ENCODE results near the gene DRAP1. TPM values are rescaled to one million over a fixed set of nuclear protein-coding genes. Genes with fewer than 3 reads are reported as not detected.

DRAP1 gene
- total and polyA plus RNA-seq, 9 of the 15 experiments (the other 6 are each of a cell fraction or from before 2014, with no cell fraction given): 9.6 to 200 (median 92.9) TPM

GRCh38 chr11:65899356-65900124 lies 19.7 kb upstream of the DRAP1 start (continued):
- TF ChIP-seq ZNF398 (CRISPR knock-in tag; IDR thresholded peaks at IDR 0.05) (no peak), ZNF324 (CRISPR knock-in tag; IDR thresholded peaks at IDR 0.05) (no peak), MIER1 (IDR thresholded peaks at IDR 0.05; ENCODE audit: low read depth) (0 out of 2 replicates have a peak, but pooled peaks have one; percentile 39), HINFP (tag; conservative IDR thresholded peaks at IDR 0.05; ENCODE audit: low read depth) (no peak), MAFF (IDR thresholded peaks at IDR 0.05; ENCODE audit: low read length) (peak; percentile 13; the same call in 1 of the 2 replicates), CREB5 (CRISPR knock-in tag; IDR thresholded peaks at IDR 0.05) (no peak), RAD51 (IDR thresholded peaks at IDR 0.05; ENCODE audit: borderline replicate concordance, low read depth) (peak; percentile 42; the same call in 1 of the 2 replicates), CHD1 (IDR thresholded peaks at IDR 0.05; ENCODE audit: low read length) (peak; percentile 77), BRF1 (IDR thresholded peaks at IDR 0.05; ENCODE audit: borderline replicate concordance, extremely low read depth, insufficient read length) (no peak), ETV5 (CRISPR knock-in tag; IDR thresholded peaks at IDR 0.05; ENCODE audit: low read depth) (peak; percentile 70), FIP1L1 (IDR thresholded peaks at IDR 0.05; ENCODE audit: low read depth, low read length, poor library complexity, severe bottlenecking) (peak; percentile 98), SMARCE1 (IDR thresholded peaks at IDR 0.05) (peak; percentile 60; the same call in 1 of the 2 replicates), ZNF354B (CRISPR knock-in tag; IDR thresholded peaks at IDR 0.05) (no peak), NBN (IDR thresholded peaks at IDR 0.05; ENCODE audit: low read depth) (0 out of 2 replicates have a peak, but pooled peaks have one; percentile 20), ZNF146 (CRISPR knock-in tag; IDR thresholded peaks at IDR 0.05; ENCODE audit: unreplicated experiment) (no peak), PYGO2 (tag; IDR thresholded peaks at IDR 0.05) (no peak), U2AF1 (optimal IDR thresholded peaks at IDR 0.05; ENCODE audit: low read depth, low read length) (peak; percentile 99), EGR1 (conservative IDR thresholded peaks at IDR 0.05) (no peak; the same call in 1 of the 2 replicates), ZNF518B (CRISPR knock-in tag; IDR thresholded peaks at IDR 0.05) (no peak), ATF7 (IDR thresholded peaks at IDR 0.05) (peak; percentile 84)
